Natural killer cell (primary cell): ENCODE data around the gene HOXD13. TPM values are rescaled to one million over a fixed set of nuclear protein-coding genes. Genes with fewer than 3 reads are reported as not detected.
A peak's percentile ranks its signal among the peaks of the same experiment; 100 is the strongest.

ENCODE experiments used
- ATAC-seq, 3 donors: fragments of 150-1000 bp in 2 of 3; fragments of 200-7000 bp in 1 of 3; cut with Tn5 transposase; 1 replicate in 1 of 3; 2 replicates in 2 of 3; pipeline ENCODE4 v1.10.0; 2021; ENCODE audit warnings: mild to moderate bottlenecking in 2 of 3, moderate library complexity in 2 of 3
- DNase-seq, 2 donors: peaks; one replicate each; pipeline versions ENCODE4 v3.0.0 to v3.0.0-alpha.2; 2013 to 2021; ENCODE audit warnings: mixed read lengths in 1 of 2
- H3K27ac ChIP-seq: one replicate; pipeline ENCODE4 v1.5.1; 2013; ENCODE audit warnings: mild to moderate bottlenecking, low read length
- H3K27me3 ChIP-seq: one replicate; pipeline ENCODE4 v1.6.1; 2013; ENCODE audit warnings: low read length; ENCODE audit not compliant: control insufficient read depth, insufficient read depth
- H3K36me3 ChIP-seq: one replicate; pipeline ENCODE4 v1.6.1; 2013; ENCODE audit warnings: low read length; ENCODE audit not compliant: control insufficient read depth, insufficient read depth
- H3K4me1 ChIP-seq: one replicate; pipeline ENCODE4 v1.6.1; 2013; ENCODE audit warnings: low read length; ENCODE audit not compliant: control insufficient read depth, insufficient read depth
- H3K4me3 ChIP-seq: one replicate; pipeline ENCODE4 v1.5.1; 2013; ENCODE audit warnings: low read length
- H3K9me3 ChIP-seq: one replicate; pipeline ENCODE4 v1.6.1; 2013; ENCODE audit warnings: low read length; ENCODE audit not compliant: control insufficient read depth, insufficient read depth
- H3K27ac Mint-ChIP-seq, 2 donors: one replicate each; pipeline ENCODE4 v1.8.0; 2022; ENCODE audit warnings: mild to moderate bottlenecking in 2 of 2, mixed read lengths in 2 of 2, moderate library complexity in 1 of 2
- H3K27me3 Mint-ChIP-seq, 2 donors: one replicate each; pipeline ENCODE4 v1.8.0; 2022; ENCODE audit warnings: low read depth in 2 of 2, mixed read lengths in 2 of 2
- H3K36me3 Mint-ChIP-seq: one replicate; pipeline ENCODE4 v1.8.0; 2022; ENCODE audit warnings: mixed read lengths
- H3K4me1 Mint-ChIP-seq, 2 donors: one replicate each; pipeline ENCODE4 v1.8.0; 2022; ENCODE audit warnings: mixed read lengths in 2 of 2
- H3K4me3 Mint-ChIP-seq: one replicate; pipeline ENCODE4 v1.8.0; 2022; ENCODE audit warnings: mild to moderate bottlenecking, moderate library complexity, mixed read lengths
- H3K9me3 Mint-ChIP-seq, 2 donors: one replicate each; pipeline ENCODE4 v1.8.0; 2022; ENCODE audit warnings: mixed read lengths in 2 of 2
- WGBS: methylation state at CpG from one replicate; pipeline ENCODE4 v1.1.7; 2013; ENCODE audit warnings: missing lambda C conversion rate; ENCODE audit not compliant: insufficient coverage; 5-methylcytosine and 5-hydroxymethylcytosine counted together
- intact Hi-C: fragments of 100-400 bp; cut with micrococcal nuclease; formaldehyde crosslinking; loops from one replicate; pipeline ENCODE4 v1.14.2; 2022
- total RNA-seq, 4 donors: library from RNA; stranded (reverse); fragments of 120-200 nt in 1 of 4; gene quantifications; one replicate each; pipeline versions ENCODE4 v1.2.3 to v1.2.4, GENCODE V29; 2013 to 2022
- TF ChIP-seq, protein P1 (sequence below): fragments of 200-600 bp; IDR thresholded peaks from one replicate; pipeline ENCODE4 v1.8.0; 2022; ENCODE audit warnings: antibody characterized with exemption

The HOXD13 gene
- total RNA-seq, 3 donors from 2014 or later (not counting 1 experiment from before 2014, with no cell fraction given), result not detected

DNA sequence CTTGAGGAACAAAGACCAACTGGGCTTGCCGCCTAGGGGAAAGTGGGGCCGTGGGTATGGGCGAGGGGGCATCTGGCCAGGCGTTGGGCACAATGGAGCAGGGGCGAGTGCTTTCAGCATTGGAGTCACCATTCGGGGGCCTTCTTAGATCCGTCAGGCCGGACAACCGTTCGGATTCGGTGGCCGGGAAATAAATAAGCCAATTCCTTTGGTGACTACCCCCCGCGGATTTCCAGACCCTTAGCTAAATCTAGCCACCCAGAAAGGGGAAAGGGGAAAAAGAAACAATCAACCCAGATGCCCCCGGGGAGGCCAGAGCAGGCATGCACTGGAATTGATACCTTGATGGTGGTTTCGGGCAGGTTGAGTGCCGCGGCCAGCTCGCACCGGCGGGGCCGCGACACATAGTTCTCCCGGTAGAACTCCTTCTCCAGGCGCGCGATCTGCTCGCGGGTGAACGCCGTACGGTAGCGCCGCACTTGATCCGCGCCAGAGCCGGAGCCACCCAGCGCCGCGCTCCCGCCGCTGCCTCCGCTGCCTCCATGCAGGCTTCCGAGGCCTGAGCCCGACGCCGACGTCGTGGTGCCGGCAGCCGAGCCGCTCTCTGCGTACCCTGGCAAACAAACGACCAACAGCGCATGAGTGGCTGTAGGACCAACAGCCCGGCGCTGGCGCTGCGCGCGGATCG is 10.5 kb upstream of the HOXD13 start:
- peaks cover 17% of the 10 kb centered on the region for H3K4me1 ChIP-seq
- no peak overlapping the region for H3K4me3 ChIP-seq
- H3K27me3 Mint-ChIP-seq, result peaks cover 64 to 68% of the 10 kb centered on the region in 2 donors
- no peaks in the 10 kb centered on the region for H3K36me3 ChIP-seq
- H3K9me3 ChIP-seq, result peaks cover 65% of the 10 kb centered on the region
- ATAC-seq, result no peak
- DNase-seq, result peak in 1 of 2 donors; percentile 27
- H3K27me3 ChIP-seq, result peaks cover 89% of the 10 kb centered on the region
- H3K27ac Mint-ChIP-seq, result peak overlapping the region in 1 of 2 donors; percentile 51
- peaks cover 27% of the 10 kb centered on the region for H3K36me3 Mint-ChIP-seq
- no peak overlapping the region for H3K27ac ChIP-seq
- H3K9me3 Mint-ChIP-seq, result peaks cover 3 to 8% of the 10 kb centered on the region in 2 donors
- peaks cover 9 to 23% of the 10 kb centered on the region in 2 donors for H3K4me1 Mint-ChIP-seq
- 9% methylated on average over 62 of the region's 62 CpGs for WGBS
- intact Hi-C loops, result loop anchor here (5.0 kb wide), 1 partner anchor 1750 kb away; the partner anchor contains the start of gene SP9
- H3K4me3 Mint-ChIP-seq, result peak overlapping the region; percentile 37
- TF ChIP-seq, protein P1, sequence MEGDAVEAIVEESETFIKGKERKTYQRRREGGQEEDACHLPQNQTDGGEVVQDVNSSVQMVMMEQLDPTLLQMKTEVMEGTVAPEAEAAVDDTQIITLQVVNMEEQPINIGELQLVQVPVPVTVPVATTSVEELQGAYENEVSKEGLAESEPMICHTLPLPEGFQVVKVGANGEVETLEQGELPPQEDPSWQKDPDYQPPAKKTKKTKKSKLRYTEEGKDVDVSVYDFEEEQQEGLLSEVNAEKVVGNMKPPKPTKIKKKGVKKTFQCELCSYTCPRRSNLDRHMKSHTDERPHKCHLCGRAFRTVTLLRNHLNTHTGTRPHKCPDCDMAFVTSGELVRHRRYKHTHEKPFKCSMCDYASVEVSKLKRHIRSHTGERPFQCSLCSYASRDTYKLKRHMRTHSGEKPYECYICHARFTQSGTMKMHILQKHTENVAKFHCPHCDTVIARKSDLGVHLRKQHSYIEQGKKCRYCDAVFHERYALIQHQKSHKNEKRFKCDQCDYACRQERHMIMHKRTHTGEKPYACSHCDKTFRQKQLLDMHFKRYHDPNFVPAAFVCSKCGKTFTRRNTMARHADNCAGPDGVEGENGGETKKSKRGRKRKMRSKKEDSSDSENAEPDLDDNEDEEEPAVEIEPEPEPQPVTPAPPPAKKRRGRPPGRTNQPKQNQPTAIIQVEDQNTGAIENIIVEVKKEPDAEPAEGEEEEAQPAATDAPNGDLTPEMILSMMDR, result no peak

DNA sequence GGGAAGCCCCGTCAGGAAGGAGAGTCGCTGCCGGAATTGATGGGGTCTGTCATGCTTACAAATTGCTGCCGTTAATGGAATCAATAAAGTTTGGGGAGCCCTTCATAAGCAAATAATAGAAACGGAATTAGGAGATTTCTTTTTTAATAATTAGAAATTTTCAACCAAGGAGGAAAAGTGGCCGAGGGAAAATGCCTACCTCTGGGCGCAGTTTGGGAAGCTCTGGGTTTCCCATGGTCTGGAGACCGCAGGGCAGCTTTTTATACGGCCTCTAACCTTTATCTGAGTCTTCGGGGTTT is 10.0 kb upstream of the HOXD13 start:
- H3K27me3 ChIP-seq, result peaks cover 88% of the 10 kb centered on the region
- H3K4me3 Mint-ChIP-seq, result peak overlapping the region; percentile 37
- ATAC-seq (no peak), DNase-seq (no peak)
- peaks cover 9 to 23% of the 10 kb centered on the region in 2 donors for H3K4me1 Mint-ChIP-seq
- H3K9me3 ChIP-seq, result peaks cover 66% of the 10 kb centered on the region
- 6% methylated on average over 8 of the region's 10 CpGs for WGBS
- no peak overlapping the region for H3K27ac ChIP-seq
- H3K36me3 Mint-ChIP-seq, result peaks cover 32% of the 10 kb centered on the region
- intact Hi-C loops, result loop anchor here (5.0 kb wide), 1 partner anchor 1750 kb away; the partner anchor contains the start of gene SP9
- peaks cover 69 to 73% of the 10 kb centered on the region in 2 donors for H3K27me3 Mint-ChIP-seq
- H3K27ac Mint-ChIP-seq, result no peak overlapping the region
- H3K9me3 Mint-ChIP-seq, result peaks cover 5 to 8% of the 10 kb centered on the region in 2 donors
- peaks cover 17% of the 10 kb centered on the region for H3K4me1 ChIP-seq
- no peaks in the 10 kb centered on the region for H3K36me3 ChIP-seq
- H3K4me3 ChIP-seq, result no peak overlapping the region
- TF ChIP-seq, protein P1, result no peak

DNA sequence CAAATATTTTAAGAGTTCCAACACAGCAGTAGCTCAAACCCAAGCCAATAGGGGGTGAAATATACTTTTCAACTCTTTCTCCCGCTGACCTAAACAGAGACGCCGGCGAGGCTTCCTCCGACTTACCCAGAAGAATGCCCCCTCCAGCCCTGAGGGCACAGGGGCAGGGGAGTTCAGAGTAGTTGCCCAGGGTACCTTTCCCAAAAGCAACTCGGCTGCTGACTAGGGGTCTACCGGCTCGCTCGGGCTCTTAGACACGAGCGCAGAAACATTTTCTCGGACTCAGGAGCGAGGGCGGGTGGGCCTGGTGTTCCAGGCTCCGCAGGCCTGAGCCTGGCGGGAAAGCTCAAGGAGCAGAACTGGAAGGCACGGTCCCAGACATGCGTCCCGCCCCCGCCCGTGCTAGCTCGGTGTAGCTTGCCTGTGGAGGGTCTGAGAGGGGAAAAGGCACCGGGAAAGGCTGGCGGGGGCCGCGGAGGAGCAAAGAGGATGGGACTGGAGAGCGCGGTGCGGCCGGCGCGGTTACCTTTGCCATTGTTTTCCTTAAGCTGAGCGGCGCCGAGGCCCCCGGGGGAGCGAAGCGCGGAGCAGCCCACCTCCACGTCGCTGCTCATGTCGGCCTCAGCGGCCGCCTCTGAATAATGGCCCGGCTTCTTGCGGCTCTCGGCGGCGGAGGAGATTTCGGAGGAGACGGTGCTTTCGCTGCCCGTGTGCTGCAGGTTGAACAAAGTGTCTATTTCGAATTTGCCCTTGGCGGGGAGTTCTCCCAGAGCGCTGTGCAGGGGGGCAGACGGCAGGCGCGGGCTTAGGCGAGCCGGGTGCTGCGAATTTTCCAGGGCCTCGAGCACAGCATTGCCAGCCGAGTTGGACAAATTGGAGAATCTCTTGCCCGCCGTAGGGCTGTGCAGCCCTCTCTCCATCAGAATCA is 9.4 kb upstream of the HOXD13 start:
- Histone ChIP-seq H3K36me3 (no peaks in the 10 kb centered on the region), H3K9me3 (peaks cover 70% of the 10 kb centered on the region), H3K4me1 (peaks cover 21% of the 10 kb centered on the region), H3K27me3 (peaks cover 91% of the 10 kb centered on the region), H3K27ac (no peak overlapping the region), H3K4me3 (no peak overlapping the region)
- TF ChIP-seq, protein P1, result no peak
- Mint-ChIP-seq H3K36me3 (peaks cover 33% of the 10 kb centered on the region), H3K4me1 (peaks cover 11 to 26% of the 10 kb centered on the region in 2 donors), H3K4me3 (peak overlapping the region; percentile 63), H3K27me3 (peaks cover 73 to 78% of the 10 kb centered on the region in 2 donors), H3K9me3 (peaks cover 5 to 8% of the 10 kb centered on the region in 2 donors), H3K27ac (peak overlapping the region; percentile 22 to 78)
- DNase-seq (no peak), ATAC-seq (no peak)
- WGBS, result 8% methylated on average over 66 of the region's 66 CpGs
- intact Hi-C loops, result loop anchor here (5.0 kb wide), 1 partner anchor 1751 kb away; the partner anchor contains the start of gene SP9
